ENCODE data around the gene KLHDC4.
"Not testable (repeated sequence)": the region's sequence is repeated elsewhere in the genome, so short reads cannot be mapped to it uniquely, and the experiment has no call there.

Gene KLHDC4

DNA sequence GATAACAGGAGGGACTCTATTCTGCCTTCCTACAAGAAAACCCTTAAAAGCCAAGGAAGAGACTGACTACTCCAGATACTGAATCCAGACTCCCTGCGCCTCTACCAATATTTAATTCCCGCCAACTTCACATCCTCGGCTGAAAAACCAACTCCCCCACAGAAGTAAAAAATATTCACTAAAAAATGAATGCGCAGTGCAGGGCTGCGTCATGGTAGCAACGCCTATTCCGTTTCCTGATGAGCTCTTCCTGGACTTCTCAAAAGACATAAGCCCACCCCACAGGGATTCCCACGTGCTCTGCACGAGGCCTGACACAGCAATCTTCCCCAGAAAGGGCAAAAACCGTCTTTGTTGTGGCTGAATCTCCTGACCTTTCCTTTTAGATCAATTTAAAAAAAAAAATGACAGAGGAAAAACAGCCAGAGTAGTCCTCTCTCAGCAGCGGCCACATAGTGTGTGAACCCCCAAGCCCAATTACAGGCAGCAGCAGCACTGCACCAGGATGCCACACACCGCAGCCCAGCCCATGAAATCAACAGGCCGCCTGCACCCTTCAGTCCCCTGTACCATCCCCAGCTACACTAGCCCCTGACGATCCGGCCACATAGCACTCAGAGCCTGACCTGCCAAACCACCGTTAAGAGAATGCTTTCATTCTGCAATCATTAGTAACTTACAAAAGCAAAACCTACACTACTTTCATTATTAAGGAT lies 23.9 kb downstream of the KLHDC4 start:
- DNase-seq, result no peak

DNA sequence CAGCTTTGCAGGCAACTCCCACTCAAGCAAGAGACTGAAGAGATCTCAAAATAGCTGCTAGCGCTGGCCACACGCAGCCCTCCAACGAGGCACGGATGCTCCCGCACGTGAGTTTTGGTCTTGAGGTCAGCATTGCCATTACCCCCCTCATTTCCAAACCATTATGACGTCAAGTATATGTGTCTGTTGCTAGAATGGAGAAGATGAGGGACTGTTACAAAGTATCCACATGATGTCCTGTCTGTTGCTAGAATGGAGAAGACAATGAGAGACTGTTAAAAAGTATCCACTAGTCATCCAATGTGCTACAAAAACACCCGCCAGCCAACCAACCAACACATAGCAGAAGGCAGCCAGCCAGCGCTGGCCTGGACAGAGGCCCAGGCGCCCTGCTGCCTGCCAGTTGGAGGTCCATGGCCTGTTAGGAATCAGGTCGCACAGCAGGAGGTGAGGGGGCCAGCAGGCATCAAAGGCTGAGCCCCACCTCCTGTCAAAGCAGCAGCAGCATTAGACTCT lies 24.8 kb downstream of the KLHDC4 start:
- no peak for DNase-seq

DNA sequence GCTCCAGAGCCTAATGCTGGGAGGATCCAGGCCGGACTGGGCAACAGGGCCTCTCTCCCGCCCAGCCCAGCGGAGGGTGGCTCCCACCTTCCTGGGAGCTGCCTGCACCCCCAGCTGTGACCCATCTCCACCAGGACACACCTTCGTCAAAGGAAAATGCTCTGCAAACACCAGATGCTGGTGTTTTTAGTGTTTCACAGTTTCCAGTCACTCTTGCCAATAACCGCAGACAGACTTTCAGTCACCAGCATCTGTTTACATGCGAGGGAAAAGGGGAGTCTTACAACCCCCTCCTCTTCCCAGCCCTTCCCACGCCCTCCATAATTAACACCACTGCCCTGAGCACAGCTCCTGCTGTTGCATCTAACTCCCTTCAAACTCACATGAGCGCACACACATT lies 25.3 kb downstream of the KLHDC4 start:
- no peak for DNase-seq

DNA sequence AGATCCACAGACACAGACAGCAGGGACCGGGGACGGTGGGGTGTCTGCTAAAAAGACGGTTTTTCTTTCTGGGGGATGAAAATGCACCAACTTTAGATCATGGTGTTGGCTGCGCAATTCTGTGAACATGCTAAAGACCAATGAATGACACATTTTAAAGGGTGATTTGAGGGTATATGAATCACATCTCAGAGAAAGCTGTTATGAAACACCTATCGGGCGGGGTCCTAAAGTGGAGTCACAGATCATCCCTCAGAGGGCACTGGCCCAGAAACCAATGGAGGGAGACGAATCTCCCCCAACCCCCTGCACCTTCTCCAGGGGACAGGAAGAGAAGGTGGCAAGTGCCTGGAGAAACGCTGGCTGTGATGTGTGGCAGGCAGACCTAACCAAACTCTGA lies 26.0 kb downstream of the KLHDC4 start:
- DNase-seq, result no peak

DNA sequence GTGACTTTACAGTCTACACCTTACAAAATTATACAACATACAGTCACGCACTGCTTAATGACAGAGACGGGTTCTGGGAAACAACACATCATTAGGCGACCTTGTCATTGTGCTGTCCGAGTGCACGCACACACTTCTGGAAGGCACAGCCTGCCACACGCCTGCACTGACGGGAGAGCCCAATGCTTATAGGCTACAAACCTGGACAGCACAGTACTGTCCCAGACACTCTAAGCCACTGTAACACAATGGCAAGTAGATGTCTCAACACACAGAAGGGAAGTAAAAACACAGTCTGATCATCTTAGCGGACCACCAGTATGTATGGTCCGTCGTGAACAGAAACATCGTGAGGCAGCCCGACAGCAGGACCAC lies 29.8 kb downstream of the KLHDC4 start:
- DNase-seq, result no peak

DNA sequence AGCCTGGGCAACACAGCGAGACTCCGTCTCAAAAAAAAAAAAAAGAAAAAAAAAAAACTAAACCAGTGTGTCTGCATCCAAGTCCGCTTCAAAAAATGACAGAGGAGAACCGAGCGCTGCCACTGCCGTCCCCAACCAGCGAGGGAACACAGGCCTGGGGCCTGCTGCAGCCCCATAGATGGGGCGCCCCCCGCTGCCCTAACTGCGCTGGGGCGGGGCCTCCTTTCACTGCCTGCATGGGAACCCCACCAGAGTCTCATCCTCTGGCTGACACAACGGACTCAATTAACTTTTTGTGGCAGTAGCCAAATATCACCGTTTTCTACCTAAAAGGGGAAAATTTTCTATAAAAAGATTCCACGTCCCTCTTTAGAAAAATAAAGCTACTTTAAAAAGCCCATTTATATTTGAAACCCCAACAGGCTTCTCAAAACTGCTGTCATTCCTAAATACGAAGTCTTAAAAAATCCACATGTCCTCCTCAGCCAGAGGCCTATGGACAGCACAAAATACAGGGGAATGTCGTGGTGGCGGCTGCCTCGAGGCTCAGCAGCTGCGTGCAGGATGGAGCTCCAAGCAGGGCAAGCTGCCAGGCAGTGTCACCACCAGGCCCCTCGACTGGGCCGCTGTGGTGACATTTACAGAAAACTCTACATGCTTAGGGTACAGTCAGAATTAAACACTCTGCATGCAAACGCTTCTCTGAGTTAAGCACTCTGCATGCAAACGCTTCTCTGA lies 30.3 kb downstream of the KLHDC4 start:
- DNase-seq, result no peak

DNA sequence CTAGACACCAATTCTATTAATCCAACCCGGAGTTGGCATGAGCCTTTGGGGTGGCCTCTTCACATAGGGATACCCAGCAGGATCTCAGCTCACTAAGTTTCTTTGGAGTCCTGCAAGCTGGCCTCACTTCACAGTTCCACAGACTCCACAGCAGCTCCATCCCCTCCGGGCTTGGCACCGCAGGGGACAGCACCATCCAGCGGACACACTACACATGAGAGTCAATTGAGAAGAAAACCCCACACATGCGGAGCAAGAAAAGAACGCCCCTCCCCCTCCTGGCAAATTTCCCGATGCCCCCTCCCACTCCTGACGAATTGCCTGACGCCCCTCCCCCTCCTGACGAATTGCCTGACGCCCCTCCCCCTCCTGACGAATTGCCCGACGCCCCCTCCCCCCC lies 31.1 kb downstream of the KLHDC4 start:
- DNase-seq, result no peak

DNA sequence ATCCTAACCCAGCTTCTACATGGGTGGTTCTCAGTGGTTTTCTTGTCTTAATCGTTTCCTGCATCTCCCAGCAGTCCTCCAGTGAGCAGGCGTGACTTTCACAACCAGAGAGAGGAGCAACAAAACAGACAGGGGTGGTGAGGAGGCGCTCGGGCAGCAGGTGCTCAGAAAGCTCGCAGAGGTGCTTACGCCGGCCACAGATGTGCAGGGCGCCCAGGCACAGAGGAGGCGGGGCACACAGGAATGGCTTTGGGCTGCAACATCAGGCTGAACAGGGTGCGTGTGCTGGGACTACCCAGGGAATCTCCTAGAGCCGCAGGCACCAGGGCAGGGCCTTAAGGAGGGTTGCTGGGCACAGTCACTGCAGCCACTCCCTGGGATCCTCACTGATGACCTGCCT lies 32.6 kb downstream of the KLHDC4 start:
- peak; percentile 3 for DNase-seq

DNA sequence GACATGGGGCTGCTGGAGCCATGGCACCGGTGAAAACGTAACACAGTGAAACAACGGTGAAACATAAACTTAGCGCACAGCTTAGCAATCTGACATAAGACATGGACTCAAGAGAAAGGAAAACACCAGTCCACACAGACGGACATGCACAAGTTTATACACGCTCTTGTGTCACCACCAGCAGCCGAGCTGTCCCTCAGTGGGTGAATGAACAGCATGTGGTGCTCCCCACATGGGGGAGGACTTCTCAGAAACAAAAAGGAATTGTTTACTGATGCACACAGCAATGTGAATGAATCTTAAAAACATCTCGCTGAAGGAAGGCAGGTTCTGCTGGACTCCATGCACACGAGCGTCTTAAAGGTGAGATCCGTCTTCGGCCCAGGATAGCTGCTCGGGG lies 34.2 kb downstream of the KLHDC4 start:
- DNase-seq, result no peak

DNA sequence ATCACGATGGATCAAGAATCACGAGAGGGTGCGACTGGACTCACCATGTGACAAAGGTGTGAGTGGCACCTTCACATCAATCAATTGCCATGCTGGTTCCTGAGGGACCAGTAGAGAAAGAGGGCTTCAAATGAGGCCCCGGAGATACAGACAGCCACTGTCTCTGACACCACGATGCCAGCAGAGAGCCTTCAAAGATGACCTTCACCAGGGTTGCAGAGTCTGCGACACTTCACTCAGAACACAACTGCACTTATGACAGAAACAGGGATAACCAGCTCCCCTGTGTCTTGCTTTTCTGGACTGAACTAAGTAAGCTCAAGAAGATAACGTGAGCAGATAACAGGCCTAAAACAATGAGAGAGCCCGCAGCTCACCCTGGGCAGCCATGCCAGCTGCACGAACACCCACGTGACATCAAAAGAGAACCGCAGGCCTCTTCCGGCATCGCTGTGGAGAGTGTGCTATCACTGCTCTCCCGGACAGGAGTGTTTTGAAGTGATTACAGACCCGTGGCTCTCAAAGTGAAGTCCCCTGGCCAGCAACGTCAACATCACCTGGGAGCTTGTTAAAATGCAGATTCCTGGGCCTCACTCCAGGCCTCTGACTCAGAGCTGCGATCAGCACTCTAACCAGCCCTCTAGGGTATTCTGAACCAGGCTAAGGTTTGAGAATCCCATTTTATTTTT lies 36.4 kb downstream of the KLHDC4 start:
- no peak for DNase-seq

DNA sequence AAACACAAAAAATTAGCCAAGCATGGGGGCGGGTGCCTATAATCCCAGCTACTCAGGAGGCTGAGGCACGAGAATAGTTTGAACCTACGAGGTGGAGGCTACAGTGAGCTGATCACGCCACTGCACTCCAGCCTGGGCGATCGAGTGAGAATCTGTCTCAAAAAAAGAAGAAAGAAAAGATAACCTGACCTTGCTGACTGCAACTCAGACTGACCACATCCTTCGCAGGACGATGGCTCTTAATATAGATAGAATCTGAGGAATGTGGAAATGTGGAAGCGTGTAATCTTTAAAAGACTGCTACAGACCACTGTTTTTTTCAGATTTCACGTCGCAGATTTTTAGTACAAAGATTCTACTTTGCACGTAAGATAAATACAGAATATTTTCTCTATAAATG lies 37.8 kb downstream of the KLHDC4 start:
- DNase-seq, result no peak

DNA sequence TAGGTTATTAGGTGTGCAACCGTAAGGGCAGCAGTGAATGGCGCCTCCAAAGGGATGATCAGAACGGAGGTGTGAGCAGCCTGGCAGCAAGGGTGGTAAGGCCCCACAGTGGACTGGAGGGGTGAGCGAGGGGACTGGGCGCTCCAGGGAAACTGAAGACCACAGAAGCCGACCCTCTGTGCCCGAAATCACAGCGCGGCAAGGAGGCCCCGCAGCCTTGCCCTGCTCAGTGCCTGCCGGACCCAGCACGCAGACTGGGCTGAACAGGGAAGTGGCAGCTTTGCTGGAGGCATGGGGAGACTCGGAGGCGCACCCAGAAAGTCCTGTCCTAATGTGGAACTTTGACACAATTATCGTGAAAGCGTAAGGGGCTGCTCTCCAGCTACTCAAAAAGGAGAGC lies 38.4 kb downstream of the KLHDC4 start:
- DNase-seq, result no peak

DNA sequence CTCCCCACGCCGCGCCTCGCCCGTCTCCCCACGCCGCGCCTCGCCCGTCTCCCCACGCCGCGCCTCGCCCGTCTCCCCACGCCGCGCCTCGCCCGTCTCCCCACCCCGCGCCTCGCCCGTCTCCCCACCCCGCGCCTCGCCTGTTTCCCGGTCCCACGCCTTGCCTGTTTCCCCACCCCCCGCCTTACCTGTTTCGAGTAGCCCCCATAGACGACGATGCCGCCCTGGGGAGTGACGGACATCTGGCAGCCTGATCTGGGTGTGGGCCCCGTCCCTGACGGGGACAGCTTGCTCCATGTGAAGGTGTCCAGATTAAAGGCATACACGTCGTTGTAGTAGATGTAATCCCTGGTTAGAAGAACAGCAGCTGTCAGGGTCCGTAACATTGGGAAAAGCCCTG lies 39.2 kb downstream of the KLHDC4 start:
- DNase-seq, result not testable (repeated sequence)

DNA sequence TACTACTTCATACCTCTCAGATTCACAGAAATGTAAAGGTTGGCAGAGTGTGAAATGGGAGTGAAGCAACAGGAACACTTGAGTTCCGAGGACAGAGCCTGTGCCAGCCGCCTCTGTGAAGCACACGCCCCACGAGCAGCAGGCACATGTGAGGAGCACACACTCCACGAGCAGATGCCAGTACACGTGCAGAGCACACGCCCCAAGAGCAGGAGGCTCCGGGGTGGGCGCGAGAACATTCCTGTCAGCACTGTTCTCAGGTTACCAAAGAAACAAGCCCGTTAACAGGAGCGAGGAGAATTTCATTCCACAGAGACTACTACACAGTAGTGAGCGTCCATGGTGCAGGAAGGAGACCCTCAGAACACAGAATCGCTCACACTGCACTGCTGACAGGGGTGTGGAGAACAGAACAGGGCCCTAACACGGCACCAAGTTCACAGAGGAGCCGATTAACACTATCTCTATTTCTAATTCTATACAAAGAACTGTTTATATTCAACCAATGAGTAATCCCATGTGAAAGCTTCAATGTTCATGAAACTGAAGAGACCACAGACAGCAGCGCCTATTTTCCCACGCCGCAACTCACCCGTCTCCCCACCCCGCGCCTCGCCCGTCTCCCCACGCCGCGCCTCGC lies 40.1 kb downstream of the KLHDC4 start:
- DNase-seq, result no peak

DNA sequence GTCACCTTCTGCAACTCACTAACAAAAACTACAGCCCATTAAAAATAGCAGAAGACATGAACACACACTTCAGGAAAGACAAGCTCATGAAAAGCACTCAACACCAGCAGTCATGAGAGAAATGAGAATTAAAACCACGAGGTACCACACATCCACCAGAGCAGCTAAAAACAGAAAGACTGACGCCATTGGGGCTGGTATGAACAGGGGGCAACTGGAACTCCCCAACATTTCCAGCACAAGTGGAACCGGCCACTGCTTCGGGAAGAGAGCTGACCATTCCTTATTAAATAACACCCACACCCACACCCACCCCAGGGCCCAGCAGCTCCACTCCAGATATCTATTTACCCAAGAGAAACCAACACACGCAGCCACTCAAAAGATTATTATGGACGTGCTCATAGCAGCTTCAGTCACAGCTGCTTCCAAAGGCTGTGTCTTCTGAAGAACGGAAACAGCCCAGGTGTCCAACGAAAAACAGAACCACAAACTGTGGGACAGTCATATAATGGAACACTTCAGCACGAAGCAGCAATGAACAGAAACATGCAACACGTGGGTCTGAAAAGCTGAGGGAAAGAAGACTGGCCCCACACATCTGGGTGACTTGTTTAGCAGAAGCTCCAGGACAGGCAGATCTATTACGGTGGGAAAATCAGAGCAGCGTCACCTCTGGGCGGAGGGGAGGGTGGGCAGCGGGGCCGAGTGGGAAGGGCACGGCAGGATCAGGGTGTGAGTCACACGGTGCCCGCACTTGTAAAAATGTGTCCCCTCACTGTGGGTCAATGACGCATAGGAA lies 41.1 kb downstream of the KLHDC4 start:
- DNase-seq, result no peak

DNA sequence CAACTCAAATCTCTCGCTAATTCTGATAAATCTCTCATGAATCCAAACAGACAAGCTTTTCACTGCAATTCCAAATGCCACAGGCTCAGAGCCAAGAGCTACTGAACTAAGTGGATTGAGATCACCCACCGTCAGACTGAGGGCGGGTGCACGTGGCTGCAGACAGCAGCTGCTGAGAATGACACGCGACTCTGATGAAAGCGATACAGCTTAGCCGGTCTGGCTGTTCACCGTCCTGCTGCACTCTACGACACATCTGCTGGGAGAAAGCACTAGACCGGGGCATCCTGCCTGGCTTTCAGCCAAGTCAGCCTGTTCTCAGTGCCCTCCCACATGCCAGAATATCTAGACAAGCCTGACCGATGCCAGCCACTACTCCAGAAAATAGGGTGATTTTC lies 42.6 kb downstream of the KLHDC4 start:
- DNase-seq, result no peak

DNA sequence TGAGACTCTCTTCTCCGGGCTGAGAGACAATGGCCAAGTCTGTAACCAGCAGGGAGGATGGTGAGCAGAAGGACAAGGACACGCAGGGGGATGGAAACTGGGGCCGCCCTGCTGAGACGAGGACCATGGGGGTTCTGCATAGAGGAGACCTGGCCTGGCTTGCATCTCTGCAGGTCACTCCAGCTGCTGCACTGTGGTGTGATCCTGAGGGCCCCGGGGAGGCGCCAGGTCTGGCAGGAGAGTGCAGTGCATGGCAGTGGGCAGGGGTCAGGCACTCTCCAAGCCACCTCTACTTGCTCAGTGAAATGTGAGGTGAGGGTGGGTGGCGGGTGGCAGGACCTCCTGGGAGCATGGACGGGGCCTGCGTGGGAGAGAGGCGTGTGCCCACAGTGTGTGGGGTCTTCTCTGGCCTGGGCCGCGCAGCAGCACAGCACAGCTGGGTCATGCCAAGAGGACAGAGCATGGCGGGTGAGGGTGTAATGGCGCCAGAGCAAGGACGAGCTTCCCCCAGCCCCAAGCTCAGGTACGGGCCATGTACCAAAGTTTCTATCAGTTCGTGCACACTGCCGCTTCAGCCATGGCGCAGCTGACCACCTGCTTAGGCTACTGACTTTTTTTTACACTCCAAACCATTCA lies 43.1 kb downstream of the KLHDC4 start:
- DNase-seq, result no peak

DNA sequence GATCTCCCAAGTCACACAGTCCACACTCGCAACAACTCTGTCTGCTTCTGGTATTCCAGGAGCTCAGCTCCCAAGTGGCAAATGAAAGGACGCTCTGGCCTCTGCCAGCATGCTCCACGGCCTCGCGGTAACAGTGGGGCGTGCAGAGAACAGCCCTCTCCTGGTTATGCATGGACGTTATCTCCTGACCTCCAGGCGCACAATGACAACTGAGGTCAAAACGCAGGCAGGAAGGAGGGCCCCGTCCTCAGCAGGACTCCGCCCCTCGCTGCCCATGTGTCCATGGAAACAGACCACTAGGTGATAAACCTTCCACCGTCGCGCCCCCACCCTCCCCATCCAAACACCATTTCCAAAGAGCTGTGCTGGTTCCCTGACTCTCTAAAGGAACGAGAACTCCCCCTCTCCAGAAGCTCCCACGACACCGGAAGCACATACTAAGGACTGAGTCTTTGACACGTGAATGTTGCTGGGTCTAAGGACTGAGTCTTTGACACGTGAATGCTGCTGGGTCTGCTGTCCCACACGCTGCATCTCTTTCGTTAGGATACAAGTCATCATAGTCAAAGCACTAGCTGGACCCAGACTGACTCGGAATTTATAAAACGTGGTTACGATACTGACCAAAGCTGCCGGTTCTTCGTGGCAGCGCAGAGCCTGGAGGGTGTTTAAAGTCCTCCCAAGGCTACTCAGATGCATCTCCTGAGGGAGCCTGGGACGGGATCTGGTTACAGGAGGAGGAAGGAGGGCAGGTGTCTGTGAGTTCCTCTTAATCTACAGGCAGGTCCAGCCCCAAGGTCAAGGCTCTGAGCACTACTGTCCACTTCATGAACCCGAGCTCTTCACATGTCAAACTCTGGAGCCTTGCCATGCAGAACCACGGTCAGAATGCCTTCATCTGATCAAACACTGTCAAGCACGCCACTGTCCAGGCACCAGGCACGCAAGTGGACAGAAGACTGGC lies 43.9 kb downstream of the KLHDC4 start:
- DNase-seq, result no peak

DNA sequence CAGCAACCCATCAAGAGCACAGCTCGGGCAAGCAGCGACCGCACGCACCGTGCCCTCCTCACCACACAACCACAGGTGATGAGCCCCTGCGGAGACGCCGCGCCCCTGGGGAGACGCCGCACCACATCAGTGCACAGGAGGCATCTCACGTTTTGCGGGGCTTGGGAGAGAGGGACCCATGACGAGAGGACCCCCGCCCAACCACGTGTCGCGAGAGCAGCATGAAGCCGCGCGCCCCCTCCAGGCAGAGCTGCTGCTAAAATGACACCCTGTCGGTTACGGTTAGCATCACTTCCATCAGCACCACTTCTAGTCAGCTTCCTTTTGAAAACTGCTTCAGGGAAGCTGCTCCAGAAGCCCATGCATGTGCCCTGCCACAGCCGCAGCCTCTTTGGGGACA lies 45.3 kb downstream of the KLHDC4 start:
- DNase-seq, result no peak

DNA sequence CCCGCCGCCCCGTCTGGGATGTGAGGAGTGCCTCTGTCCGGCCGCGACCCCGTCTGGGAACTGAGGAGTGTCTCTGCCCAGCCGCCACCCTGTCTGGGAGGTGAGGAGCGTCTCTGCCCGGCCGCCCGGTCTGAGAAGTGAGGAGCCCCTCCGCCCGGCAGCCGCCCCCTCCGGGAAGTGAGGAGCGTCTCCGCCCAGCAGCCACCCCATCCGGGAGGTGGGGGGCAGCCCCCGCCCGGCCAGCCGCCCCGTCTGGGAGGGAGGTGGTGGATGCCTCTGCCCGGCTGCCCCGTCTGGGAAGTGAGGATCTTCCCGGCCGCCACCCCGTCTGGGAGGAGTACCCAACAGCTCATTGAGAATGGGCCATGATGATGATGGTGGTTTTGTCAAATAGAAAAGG lies 47.0 kb downstream of the KLHDC4 start:
- DNase-seq, result not testable (repeated sequence)

DNA sequence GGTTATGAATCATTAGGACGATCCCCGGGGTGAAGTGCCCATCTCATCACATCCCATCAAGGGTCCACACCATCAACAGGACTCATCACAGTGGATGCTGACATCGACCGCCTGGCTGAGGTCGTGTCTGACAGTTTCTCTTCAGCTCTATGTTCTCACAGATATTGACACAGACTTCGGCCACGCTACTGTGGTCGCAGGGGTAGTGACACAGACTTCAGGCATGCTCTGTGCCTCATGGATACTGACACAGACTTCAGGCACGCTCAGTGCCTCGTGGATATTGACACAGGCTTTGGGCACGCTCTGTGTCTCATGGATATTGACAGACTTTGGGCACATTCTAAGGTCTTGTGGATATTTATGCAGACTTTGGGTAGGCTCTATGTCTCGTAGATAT lies 50.1 kb downstream of the KLHDC4 start:
- DNase-seq, result no peak
